Measurements from ENCODE around the gene CFAP45. TPM values are rescaled to one million over a fixed set of nuclear protein-coding genes. Genes with fewer than 3 reads are reported as not detected.
A peak's percentile ranks its signal among the peaks of the same experiment; 100 is the strongest.

Gene CFAP45
- total and polyA plus RNA-seq, 5 donors from 2014 or later, result 0.40 to 7.2 (median 0.48) TPM; not detected in 1

DNA sequence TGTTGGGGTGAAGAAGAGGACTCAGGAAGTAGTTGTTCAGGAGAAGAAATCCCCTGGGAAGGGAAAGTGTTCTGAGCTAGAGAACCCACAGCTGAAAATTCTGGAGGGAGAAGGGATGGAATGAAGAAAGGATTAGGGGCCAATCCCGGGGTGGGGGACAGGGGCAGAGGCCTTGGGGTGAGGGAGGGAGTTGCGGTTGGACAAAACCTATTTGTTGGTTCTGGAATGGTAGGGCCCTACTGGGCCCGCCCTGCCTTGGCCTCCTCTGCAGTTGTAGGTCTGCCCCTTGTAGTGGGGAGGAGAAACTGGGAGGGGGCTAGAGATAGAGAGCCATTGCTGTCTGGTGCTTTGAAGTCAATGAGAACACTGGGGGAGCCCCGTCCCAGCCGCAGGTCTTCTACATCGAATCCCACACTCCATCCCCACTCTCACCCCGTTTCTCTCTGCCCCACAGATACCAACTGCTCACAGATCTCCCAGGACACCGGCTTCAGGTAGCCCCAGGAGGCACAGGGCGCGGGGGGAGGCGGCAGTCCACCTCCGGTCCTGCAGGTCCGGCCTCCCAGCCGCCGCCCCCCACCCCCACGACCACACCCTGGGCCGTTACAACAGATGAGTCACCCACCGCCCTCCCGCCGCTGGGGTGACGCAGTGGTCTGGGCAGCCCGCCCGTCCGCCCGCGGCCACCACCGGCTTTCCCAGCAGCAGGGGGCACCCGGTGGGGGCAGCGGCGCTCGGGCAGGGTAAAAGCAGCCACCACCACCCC is 24.2 kb upstream of the CFAP45 start:
- DNase-seq (peak; percentile 58 to 70 (median 66)), ATAC-seq (ENCODE audit: low read depth in 2 of 2) (peak; percentile 6 to 19)
- peaks cover 0 to 6% (median 0%) of the 10 kb centered on the region in 7 donors for H3K9me3 Mint-ChIP-seq
- Histone ChIP-seq H3K4me1 (ENCODE audit: control insufficient read depth, insufficient read depth, low read length, poor library complexity, severe bottlenecking) (peaks cover 45% of the 10 kb centered on the region), H3K4me3 (ENCODE audit: low read depth, low read length) (peak overlapping the region; percentile 94), H3K27ac (ENCODE audit: insufficient read depth, low read length, poor library complexity, severe bottlenecking) (peak overlapping the region; percentile 98), H3K36me3 (ENCODE audit: control insufficient read depth, insufficient read depth, low read length) (peaks cover 22% of the 10 kb centered on the region), H3K9me3 (ENCODE audit: control insufficient read depth in 2 of 2, low read length in 2 of 2) (no peaks in the 10 kb centered on the region), H3K27me3 (ENCODE audit: control insufficient read depth, insufficient read depth, low read length) (no peaks in the 10 kb centered on the region)
- H3K4me3 Mint-ChIP-seq, result peak overlapping the region; percentile 92 to 100 (median 98)
- H3K36me3 Mint-ChIP-seq, result peaks cover 25% of the 10 kb centered on the region
- peaks cover 10 to 61% (median 37%) of the 10 kb centered on the region in 4 donors for H3K4me1 Mint-ChIP-seq
- peaks cover 10% of the 10 kb centered on the region for H3K27me3 Mint-ChIP-seq
- peak overlapping the region; percentile 98 to 100 (median 99) for H3K27ac Mint-ChIP-seq

DNA sequence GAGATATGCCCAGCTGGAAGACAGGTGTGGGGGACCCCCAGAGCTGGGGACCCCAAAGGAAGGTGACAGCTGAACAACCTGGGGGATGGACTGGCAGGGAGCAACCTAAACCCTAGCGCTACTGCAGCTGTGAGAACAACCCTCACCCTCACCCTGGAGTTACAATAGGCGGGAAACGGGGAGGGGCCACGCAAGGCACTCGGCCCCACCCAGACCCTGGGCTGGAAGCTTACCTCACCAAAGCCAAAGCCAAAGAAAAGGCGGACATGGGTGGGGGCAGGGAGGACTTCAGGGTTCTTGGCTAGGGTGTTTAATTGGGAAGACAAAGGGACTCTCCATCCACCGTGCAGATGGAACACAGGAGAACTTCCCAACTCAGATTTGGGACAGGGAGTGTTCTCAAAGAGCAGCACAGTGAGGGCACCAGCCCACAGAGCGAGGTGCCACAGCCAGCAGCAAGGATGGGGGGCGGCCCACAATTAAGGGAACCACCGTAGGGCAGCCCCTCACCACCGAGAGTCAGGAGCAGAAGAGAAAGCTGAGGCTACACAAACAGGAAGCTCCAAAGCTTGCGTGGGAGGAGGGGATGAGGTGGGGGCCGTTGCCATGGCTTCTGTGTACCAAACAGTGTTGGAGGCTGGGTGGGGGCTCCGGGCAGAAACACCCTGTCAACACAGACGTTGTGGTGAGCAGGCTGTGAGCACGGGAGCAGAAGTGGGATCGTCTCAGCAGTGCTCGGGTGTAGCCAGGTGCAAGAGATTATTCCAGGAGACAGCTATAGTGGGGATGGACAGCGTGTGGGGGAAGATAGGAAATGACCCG is 23.4 kb upstream of the CFAP45 start:
- Mint-ChIP-seq H3K4me1 (peaks cover 11 to 67% (median 37%) of the 10 kb centered on the region in 4 donors), H3K36me3 (peaks cover 25% of the 10 kb centered on the region), H3K27me3 (peaks cover 10% of the 10 kb centered on the region), H3K27ac (peak overlapping the region; percentile 98 to 100 (median 99)), H3K9me3 (peaks cover 0 to 6% (median 0%) of the 10 kb centered on the region in 7 donors), H3K4me3 (peak overlapping the region; percentile 92 to 100 (median 98))
- H3K27me3 ChIP-seq (ENCODE audit: control insufficient read depth, insufficient read depth, low read length), result no peaks in the 10 kb centered on the region
- ATAC-seq (ENCODE audit: low read depth in 2 of 2) (peak; percentile 49 to 59), DNase-seq (peak; percentile 84 to 91 (median 89))
- peak overlapping the region; percentile 98 for H3K27ac ChIP-seq (ENCODE audit: insufficient read depth, low read length, poor library complexity, severe bottlenecking)
- H3K36me3 ChIP-seq (ENCODE audit: control insufficient read depth, insufficient read depth, low read length), result peaks cover 30% of the 10 kb centered on the region
- H3K4me1 ChIP-seq (ENCODE audit: control insufficient read depth, insufficient read depth, low read length, poor library complexity, severe bottlenecking), result peaks cover 45% of the 10 kb centered on the region
- no peaks in the 10 kb centered on the region for H3K9me3 ChIP-seq (ENCODE audit: control insufficient read depth in 2 of 2, low read length in 2 of 2)
- H3K4me3 ChIP-seq (ENCODE audit: low read depth, low read length), result peak overlapping the region; percentile 94

DNA sequence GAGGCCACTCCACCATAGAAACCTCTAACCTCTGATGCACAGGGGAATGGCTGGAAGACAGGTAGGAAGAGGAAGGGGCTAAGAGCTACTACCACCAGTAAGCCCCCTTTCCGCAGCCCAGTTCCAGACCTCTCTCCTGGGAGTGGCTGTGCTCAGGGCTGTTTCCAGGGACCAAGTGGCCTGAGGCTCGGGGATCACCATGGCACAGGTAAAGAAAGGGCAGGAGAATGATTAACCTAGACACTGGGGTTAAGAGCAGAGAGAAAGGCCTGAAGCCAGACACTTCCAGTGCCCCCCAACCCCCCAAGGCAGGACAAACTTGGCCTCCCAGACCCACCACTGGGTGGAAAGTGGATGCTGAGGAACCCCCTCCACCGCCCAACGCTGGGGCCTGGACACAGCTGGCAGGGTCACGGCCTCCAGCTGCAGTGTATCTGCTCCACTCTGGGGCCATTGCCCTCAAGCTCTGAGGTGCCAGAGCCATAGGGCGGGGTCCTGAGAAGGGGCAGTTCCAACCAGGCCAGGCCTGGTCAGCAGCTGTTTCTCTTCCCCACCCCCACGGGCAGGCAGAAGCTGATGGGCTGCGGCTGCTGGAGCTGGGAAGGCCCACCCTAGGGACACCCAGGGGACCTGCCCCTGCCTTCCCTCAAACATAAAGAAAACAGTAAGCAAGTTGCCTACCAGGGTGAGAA is 22.7 kb upstream of the CFAP45 start:
- peaks cover 33% of the 10 kb centered on the region for H3K36me3 Mint-ChIP-seq
- Histone ChIP-seq H3K9me3 (ENCODE audit: control insufficient read depth in 2 of 2, low read length in 2 of 2) (no peaks in the 10 kb centered on the region), H3K27ac (ENCODE audit: insufficient read depth, low read length, poor library complexity, severe bottlenecking) (peak overlapping the region; percentile 98), H3K36me3 (ENCODE audit: control insufficient read depth, insufficient read depth, low read length) (peaks cover 37% of the 10 kb centered on the region), H3K4me1 (ENCODE audit: control insufficient read depth, insufficient read depth, low read length, poor library complexity, severe bottlenecking) (peaks cover 48% of the 10 kb centered on the region), H3K4me3 (ENCODE audit: low read depth, low read length) (peak overlapping the region; percentile 94), H3K27me3 (ENCODE audit: control insufficient read depth, insufficient read depth, low read length) (no peaks in the 10 kb centered on the region)
- peaks cover 0 to 6% (median 0%) of the 10 kb centered on the region in 7 donors for H3K9me3 Mint-ChIP-seq
- peak overlapping the region; percentile 92 to 100 (median 98) for H3K4me3 Mint-ChIP-seq
- H3K4me1 Mint-ChIP-seq, result peaks cover 16 to 73% (median 40%) of the 10 kb centered on the region in 4 donors
- peak overlapping the region; percentile 98 to 100 (median 99) for H3K27ac Mint-ChIP-seq
- H3K27me3 Mint-ChIP-seq, result peaks cover 10% of the 10 kb centered on the region
- ATAC-seq (ENCODE audit: low read depth in 2 of 2) (no peak), DNase-seq (no peak)

DNA sequence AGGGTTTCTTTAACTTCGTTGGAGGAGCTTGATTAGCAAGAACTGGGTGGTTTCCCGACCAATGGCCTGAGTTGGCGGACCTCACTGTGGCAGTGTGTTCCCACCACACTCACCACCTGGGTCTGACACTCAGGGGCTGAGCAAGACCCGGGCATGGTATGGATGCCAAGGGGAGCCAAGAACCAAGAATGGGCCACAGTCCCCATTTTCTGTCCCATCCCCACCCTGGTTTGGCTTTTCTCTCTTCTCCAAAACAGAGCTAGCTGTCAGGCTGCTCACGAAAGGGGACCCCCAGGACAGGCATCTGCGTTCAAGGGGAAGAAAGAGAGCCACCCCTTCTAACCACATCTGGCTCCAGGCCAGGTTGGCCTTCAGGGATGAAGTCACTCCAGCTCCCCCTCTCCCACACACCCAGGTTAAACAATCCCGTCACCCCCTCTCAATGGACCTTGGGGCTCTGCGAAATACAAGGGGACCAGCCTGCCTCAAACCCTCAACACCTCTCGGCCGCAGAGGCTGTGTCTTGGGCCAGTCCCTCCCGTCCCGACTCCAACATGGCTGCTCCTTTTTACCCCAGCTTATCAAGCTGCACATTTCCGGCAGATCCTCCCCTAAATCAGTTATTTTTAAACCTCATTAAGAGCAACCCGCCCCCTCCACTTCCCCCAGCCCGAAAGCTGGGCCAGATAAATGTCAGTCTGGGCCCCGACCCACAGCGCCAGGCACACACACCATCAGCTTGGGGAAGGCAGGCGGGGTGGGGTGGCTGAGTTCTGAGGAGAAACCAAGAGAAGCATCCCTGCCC is 21.9 kb upstream of the CFAP45 start:
- ATAC-seq (ENCODE audit: low read depth in 2 of 2), result no peak
- H3K36me3 Mint-ChIP-seq, result peaks cover 37% of the 10 kb centered on the region
- peaks cover 16 to 75% (median 40%) of the 10 kb centered on the region in 4 donors for H3K4me1 Mint-ChIP-seq

DNA sequence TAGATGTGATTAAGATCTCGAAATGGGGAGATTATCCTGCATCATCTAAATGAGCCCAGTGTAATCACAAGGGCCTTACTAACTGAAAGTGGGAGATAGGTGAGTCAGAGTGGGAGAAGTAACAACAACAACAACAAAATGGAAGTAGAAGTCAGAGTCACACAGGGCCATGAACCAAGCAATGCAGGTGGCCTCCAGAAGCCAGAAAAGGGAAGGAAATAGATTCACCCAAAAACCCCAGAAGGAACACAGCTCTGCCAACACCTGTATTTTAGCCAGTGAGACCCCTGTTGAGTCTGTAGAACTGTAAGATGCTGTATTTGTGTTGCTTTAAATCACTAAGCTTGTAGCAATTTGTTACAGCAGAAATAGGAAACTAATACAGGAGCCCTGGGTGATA is 21.3 kb upstream of the CFAP45 start:
- Mint-ChIP-seq H3K36me3 (peaks cover 37% of the 10 kb centered on the region), H3K27me3 (peaks cover 10% of the 10 kb centered on the region), H3K4me1 (peaks cover 16 to 72% (median 37%) of the 10 kb centered on the region in 4 donors), H3K4me3 (peak overlapping the region; percentile 92 to 100 (median 98)), H3K9me3 (peaks cover 0 to 6% (median 0%) of the 10 kb centered on the region in 7 donors), H3K27ac (peak overlapping the region; percentile 98 to 100 (median 99))
- H3K27ac ChIP-seq (ENCODE audit: insufficient read depth, low read length, poor library complexity, severe bottlenecking), result peak overlapping the region; percentile 98
- H3K9me3 ChIP-seq (ENCODE audit: control insufficient read depth in 2 of 2, low read length in 2 of 2), result no peaks in the 10 kb centered on the region
- H3K4me3 ChIP-seq (ENCODE audit: low read depth, low read length), result peak overlapping the region; percentile 94
- H3K4me1 ChIP-seq (ENCODE audit: control insufficient read depth, insufficient read depth, low read length, poor library complexity, severe bottlenecking), result peaks cover 47% of the 10 kb centered on the region
- DNase-seq (peak in 1 of 3 donors; percentile 37), ATAC-seq (ENCODE audit: low read depth in 2 of 2) (no peak)
- H3K27me3 ChIP-seq (ENCODE audit: control insufficient read depth, insufficient read depth, low read length), result no peaks in the 10 kb centered on the region
- H3K36me3 ChIP-seq (ENCODE audit: control insufficient read depth, insufficient read depth, low read length), result peaks cover 46% of the 10 kb centered on the region

More for the DNA sequence above, 21.9 kb upstream of the CFAP45 start:
- no peaks in the 10 kb centered on the region for H3K9me3 ChIP-seq (ENCODE audit: control insufficient read depth in 2 of 2, low read length in 2 of 2)
- DNase-seq, result peak; percentile 27 to 59 (median 38)
- peak overlapping the region; percentile 92 to 100 (median 98) for H3K4me3 Mint-ChIP-seq
- H3K4me3 ChIP-seq (ENCODE audit: low read depth, low read length), result peak overlapping the region; percentile 94
- H3K4me1 ChIP-seq (ENCODE audit: control insufficient read depth, insufficient read depth, low read length, poor library complexity, severe bottlenecking), result peaks cover 48% of the 10 kb centered on the region
- H3K36me3 ChIP-seq (ENCODE audit: control insufficient read depth, insufficient read depth, low read length), result peaks cover 42% of the 10 kb centered on the region
- peaks cover 0 to 6% (median 0%) of the 10 kb centered on the region in 7 donors for H3K9me3 Mint-ChIP-seq
- peak overlapping the region; percentile 98 for H3K27ac ChIP-seq (ENCODE audit: insufficient read depth, low read length, poor library complexity, severe bottlenecking)
- H3K27ac Mint-ChIP-seq, result peak overlapping the region; percentile 98 to 100 (median 99)
- H3K27me3 ChIP-seq (ENCODE audit: control insufficient read depth, insufficient read depth, low read length), result no peaks in the 10 kb centered on the region
- H3K27me3 Mint-ChIP-seq, result peaks cover 10% of the 10 kb centered on the region

DNA sequence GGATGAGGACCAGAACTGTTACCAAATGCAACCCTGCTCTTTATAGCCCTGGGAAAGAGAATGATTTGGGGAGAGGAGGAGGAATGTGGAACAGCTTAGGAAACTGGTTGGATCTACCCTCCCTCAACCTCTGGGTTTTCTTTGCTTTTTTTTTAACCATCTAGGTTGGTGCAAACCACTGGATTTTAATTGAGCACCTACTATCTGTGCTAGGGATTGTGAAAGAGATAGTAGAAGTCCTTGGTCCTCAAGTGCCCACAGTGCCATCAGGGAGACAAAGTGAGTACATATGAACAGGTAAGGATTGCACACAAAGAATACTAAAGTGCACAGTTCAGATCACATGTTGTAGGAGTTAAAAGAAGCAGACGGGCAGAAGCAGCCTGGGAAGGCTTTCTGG is 20.7 kb upstream of the CFAP45 start:
- no peaks in the 10 kb centered on the region for H3K9me3 ChIP-seq (ENCODE audit: control insufficient read depth in 2 of 2, low read length in 2 of 2)
- H3K4me1 ChIP-seq (ENCODE audit: control insufficient read depth, insufficient read depth, low read length, poor library complexity, severe bottlenecking), result peaks cover 41% of the 10 kb centered on the region
- H3K36me3 ChIP-seq (ENCODE audit: control insufficient read depth, insufficient read depth, low read length), result peaks cover 46% of the 10 kb centered on the region
- H3K27ac ChIP-seq (ENCODE audit: insufficient read depth, low read length, poor library complexity, severe bottlenecking), result peak overlapping the region; percentile 98
- Mint-ChIP-seq H3K4me3 (peak overlapping the region in 3 of 4 donors; percentile 92 to 100 (median 97)), H3K4me1 (peaks cover 16 to 70% (median 36%) of the 10 kb centered on the region in 4 donors), H3K27me3 (peaks cover 10% of the 10 kb centered on the region), H3K36me3 (peaks cover 39% of the 10 kb centered on the region), H3K27ac (peak overlapping the region; percentile 98 to 100 (median 99)), H3K9me3 (peaks cover 0 to 6% (median 0%) of the 10 kb centered on the region in 7 donors)
- no peaks in the 10 kb centered on the region for H3K27me3 ChIP-seq (ENCODE audit: control insufficient read depth, insufficient read depth, low read length)
- peak overlapping the region; percentile 94 for H3K4me3 ChIP-seq (ENCODE audit: low read depth, low read length)
- DNase-seq (no peak), ATAC-seq (ENCODE audit: low read depth in 2 of 2) (no peak)

Data from CD4-positive, CD25-positive, alpha-beta regulatory T cell (primary cell).